ENCODE data around the gene ZACN.
"Not testable (repeated sequence)": the region's sequence is repeated elsewhere in the genome, so short reads cannot be mapped to it uniquely, and the experiment has no call there.

Gene ZACN

DNA sequence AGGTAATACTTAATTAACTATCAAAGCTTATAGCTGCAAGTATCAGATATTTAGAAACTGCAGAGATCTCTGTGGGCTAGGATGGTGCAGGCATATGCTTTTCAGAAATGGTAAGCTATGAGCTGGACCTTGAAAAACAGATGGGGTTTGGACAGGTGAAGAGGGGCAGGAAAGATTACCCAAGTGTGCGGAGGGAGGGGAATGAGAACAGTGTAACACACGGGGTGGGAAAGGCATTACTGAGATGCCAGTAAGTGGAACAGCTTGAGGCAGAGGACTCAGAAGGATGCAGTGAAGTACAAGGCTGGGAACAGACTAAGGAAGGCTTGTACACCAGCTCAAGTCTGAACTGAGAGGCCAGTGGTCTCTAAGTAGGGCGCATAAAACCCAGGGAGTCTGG, 29.7 kb upstream of the ZACN start:
- H3K27ac Mint-ChIP-seq = no peak overlapping the region

DNA sequence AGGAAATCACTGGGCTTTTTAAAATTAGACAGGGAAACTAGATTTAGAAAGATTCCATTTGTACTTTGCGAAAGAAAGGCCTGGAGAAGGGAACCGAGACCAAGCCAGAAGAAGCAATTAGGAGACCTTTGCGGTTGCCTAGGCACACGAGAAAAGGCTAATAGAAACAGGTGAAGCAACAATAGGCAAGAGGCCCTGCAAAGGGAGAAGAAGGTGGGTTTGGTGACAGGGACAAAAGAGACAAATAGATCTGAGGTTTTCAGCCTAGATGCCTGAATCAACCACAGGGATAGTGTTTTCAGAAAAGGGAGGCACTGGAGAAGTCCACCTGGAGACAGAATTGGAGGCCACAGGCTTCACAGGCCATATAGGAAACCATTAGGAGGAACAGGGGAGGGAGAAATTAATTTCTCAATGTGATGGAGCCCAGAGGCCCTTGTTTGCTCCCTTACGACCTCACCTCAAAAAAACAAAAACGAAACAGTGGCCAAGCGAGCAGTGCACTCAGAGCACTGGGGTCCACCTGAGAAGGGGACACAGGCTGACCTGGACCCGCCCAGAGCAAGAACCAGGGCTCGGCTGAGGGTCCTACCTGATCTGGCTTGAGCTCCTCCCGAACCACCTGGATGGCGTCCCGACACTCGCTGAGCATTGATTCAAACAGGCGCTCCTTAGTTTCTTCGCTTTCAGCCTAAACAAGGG, 29.0 kb upstream of the ZACN start:
- Mint-ChIP-seq H3K27me3 (no peaks in the 10 kb centered on the region), H3K4me1 (ENCODE audit: low read depth) (peaks cover 26% of the 10 kb centered on the region), H3K36me3 (ENCODE audit: low read depth) (peaks cover 66% of the 10 kb centered on the region), H3K9me3 (no peaks in the 10 kb centered on the region), H3K27ac (no peak overlapping the region), H3K4me3 (no peak overlapping the region)

More for the DNA sequence above, 29.7 kb upstream of the ZACN start:
- Mint-ChIP-seq H3K9me3 (no peaks in the 10 kb centered on the region), H3K36me3 (ENCODE audit: low read depth) (peaks cover 72% of the 10 kb centered on the region), H3K4me1 (ENCODE audit: low read depth) (peaks cover 23% of the 10 kb centered on the region), H3K4me3 (no peak overlapping the region), H3K27me3 (no peaks in the 10 kb centered on the region)

DNA sequence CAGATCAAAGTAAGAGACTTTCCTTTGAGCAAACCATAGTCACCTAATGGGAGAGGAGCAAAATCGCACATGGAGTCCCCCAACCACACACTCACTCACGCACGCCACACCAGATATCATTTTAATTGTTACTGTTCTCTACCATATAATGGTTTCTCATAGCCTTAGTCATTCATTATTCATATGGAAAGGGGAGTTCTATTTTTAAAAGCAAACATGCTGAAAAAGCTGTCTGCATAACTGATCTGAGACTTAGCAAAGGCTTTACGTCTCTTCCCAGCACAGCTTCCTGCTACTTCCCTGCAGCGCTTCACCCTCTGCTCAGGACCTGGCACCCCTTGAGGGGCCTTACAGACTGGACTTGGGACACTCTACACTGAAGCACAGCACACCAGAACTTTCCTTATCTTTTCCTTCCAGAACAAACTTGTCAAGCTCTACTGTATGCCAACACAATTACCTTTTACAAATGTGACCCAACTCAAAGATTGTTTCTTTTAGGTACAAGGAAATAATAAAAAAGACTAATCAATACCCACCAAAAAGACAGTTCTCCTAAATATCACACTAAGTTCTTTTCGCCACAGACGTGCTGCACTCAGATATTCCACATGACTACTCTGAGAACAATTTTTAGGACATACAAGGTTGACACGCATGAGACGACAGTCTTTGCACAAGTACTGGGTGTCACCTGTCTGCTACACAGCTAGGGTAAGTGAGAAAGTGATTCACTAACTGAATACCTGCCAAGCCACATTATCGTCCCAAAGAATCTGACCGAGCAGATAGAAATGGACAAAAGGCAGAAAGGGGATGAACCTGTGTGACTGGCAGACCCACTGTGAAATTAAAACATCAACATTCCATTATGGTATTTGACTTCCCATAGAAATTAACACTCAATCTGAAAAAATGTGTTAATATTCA, 28.2 kb upstream of the ZACN start:
- Mint-ChIP-seq H3K36me3 (ENCODE audit: low read depth) (peaks cover 62% of the 10 kb centered on the region), H3K27ac (peak overlapping the region; percentile 15), H3K4me3 (no peak overlapping the region), H3K4me1 (ENCODE audit: low read depth) (peaks cover 26% of the 10 kb centered on the region), H3K27me3 (no peaks in the 10 kb centered on the region), H3K9me3 (no peaks in the 10 kb centered on the region)

DNA sequence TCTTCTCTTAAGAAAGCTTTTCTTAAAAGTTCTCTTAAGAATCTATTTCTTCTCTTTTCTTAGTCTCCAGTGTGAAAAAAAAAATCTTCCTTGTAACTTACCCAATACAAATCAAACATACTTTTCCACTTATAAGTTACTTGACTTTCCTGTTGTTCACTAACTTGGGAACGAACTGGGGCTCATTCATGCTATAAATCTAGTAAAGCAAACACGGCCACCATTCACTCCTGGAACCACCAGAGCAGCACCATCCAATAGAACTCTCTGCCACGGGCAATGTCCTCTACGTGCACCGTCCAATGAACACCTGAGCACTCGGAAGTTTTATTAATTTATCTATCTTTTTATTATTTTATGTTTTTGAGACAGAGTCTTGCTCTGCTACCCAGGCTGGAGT, 27.4 kb upstream of the ZACN start:
- Mint-ChIP-seq H3K4me3 (no peak overlapping the region), H3K9me3 (no peaks in the 10 kb centered on the region), H3K36me3 (ENCODE audit: low read depth) (peaks cover 62% of the 10 kb centered on the region), H3K4me1 (ENCODE audit: low read depth) (peaks cover 26% of the 10 kb centered on the region), H3K27me3 (no peaks in the 10 kb centered on the region), H3K27ac (peak overlapping the region; percentile 57)

DNA sequence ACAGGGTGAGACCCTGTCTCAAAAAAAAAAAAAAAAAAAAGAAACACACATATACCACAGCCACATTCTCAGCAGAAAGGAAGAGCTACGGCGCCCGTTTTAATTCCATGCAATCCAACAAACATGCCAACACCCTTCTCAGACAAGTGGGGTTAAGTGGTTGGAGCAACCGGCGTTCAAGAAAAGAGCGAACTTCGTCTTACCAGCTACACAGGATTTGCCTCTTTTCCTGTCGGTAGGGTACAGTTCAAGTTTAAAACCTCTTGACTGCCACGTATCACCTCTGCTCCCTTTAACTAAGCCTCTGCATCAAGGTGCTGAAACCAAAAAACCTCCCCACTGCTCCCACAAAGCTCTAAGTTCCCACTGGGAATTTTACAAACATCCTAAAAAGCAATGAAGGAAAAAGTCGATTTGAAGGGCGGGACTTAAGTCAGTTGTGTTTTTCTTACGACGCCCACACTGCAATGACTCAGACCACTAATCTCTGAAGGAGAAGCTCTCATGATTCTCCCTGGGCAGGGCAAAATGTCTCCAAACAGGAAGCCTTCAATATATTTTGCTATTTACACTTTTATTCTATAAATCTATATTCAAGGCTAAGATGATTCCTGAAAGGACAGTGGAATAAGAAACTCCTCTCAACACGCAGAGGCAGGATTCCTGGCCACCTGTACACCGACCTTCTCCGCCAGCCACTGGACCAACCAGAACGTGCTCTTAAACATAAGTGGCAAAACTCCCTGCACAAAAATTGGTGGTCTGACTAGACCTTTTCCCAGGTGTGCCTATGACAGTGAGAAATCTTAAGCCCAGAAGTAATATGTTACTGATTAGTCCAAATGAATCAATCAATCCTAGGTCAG, 25.5 kb upstream of the ZACN start:
- Mint-ChIP-seq H3K9me3 (no peaks in the 10 kb centered on the region), H3K36me3 (ENCODE audit: low read depth) (peaks cover 65% of the 10 kb centered on the region), H3K27me3 (no peaks in the 10 kb centered on the region), H3K4me1 (ENCODE audit: low read depth) (peaks cover 26% of the 10 kb centered on the region), H3K4me3 (no peak overlapping the region), H3K27ac (peak overlapping the region; percentile 66)

DNA sequence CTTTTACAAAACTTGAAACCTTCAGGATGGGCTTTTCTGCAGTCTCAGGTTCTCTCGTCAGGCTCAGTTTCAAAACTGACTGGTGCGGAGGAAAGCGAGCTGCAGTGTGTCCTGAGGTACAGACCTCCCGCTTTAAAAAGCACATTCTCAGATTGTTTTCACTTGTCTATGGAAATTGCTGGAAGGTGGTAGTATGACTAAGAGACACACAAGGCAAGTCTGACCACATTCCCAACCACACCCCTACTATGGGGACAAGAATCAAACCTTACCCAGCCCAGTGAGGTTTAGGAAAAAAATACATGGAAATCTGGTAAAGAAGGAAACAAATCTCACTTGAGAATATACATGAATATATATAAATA, 24.9 kb upstream of the ZACN start:
- H3K27ac Mint-ChIP-seq = peak overlapping the region; percentile 13
- H3K9me3 Mint-ChIP-seq = no peaks in the 10 kb centered on the region
- H3K36me3 Mint-ChIP-seq (ENCODE audit: low read depth) = peaks cover 65% of the 10 kb centered on the region
- H3K4me1 Mint-ChIP-seq (ENCODE audit: low read depth) = peaks cover 25% of the 10 kb centered on the region
- H3K4me3 Mint-ChIP-seq = no peak overlapping the region
- no peaks in the 10 kb centered on the region for H3K27me3 Mint-ChIP-seq

DNA sequence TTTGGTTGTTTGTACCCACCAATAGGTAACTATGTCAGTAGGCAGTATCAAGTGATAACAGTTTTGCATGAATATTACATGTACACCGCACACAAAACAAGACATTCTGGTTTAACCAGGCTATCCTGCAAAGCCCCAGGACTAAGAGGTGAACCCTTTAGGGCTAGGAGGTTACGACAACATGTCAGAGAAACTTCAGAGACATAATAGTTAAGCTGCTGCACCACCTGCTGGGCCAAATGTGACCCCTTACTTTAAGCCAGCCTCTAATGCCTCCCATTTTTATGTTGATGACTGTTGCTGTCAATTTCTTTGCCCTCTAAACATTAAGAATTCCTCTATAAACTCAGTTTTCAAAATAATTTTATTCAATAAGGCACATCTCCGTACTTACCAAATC, 22.1 kb upstream of the ZACN start:
- Mint-ChIP-seq H3K36me3 (ENCODE audit: low read depth) (peaks cover 65% of the 10 kb centered on the region), H3K27me3 (no peaks in the 10 kb centered on the region), H3K4me1 (ENCODE audit: low read depth) (peaks cover 15% of the 10 kb centered on the region)

DNA sequence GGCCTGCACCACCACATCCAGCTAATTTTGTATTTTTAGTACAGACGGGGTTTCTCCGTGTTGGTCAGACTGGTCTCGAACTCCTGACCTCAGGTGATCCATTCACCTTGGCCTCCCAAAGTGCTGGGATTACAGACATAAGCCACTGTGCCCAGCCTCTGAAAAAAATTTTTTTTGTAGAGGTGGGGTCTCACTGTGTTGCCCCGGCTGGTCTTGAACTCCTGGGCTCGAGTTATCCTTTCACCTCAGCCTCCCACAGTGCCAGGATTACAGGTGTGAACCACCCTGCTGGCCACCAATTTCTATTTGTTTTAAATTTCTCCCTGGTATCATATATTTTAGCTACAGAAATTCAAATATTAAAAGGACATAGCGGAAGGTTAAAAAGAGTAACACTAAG, 20.7 kb upstream of the ZACN start:
- H3K9me3 Mint-ChIP-seq, H3K27me3 Mint-ChIP-seq, H3K4me3 Mint-ChIP-seq, H3K27ac Mint-ChIP-seq: not testable (repeated sequence)
- peaks cover 69% of the 10 kb centered on the region for H3K36me3 Mint-ChIP-seq (ENCODE audit: low read depth)
- peaks cover 13% of the 10 kb centered on the region for H3K4me1 Mint-ChIP-seq (ENCODE audit: low read depth)

More for the DNA sequence above, 22.1 kb upstream of the ZACN start:
- H3K4me3 Mint-ChIP-seq = no peak overlapping the region
- no peaks in the 10 kb centered on the region for H3K9me3 Mint-ChIP-seq
- no peak overlapping the region for H3K27ac Mint-ChIP-seq

DNA sequence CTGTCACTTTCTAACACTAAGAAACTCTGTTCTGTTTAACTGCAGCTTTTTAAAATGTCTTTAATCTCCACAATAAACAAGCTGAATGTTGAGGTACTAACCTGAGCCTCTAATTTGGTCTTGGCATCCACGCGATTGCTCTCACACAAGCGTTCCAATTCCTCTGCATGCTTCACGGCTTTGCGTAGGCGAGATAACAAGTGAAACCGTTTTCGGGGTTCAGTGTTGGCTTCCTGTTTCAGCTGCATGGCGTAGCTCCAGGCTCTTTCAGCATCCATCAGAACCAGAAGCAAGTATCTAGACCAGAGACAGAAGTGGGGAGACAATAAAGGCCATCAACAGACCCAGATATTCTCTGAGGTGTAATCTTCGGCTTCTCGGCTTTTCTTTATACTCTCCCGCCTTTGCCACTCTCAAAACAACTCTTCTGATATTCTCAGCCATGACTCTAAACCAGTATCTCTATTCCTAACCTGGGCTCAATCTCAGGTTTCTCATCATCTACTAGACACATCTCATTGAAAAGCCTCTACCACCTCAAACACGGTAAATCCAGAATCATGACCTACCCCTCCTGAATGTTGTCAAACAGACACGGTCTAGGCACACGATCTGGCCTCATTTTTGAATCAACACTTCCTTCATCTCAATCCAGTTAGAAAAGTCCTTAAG, 15.0 kb upstream of the ZACN start:
- H3K27ac Mint-ChIP-seq = peak overlapping the region; percentile 58
- H3K4me3 Mint-ChIP-seq = no peak overlapping the region
- H3K4me1 Mint-ChIP-seq (ENCODE audit: low read depth) = peaks cover 24% of the 10 kb centered on the region
- H3K36me3 Mint-ChIP-seq (ENCODE audit: low read depth) = peaks cover 80% of the 10 kb centered on the region
- H3K27me3 Mint-ChIP-seq = no peaks in the 10 kb centered on the region
- no peaks in the 10 kb centered on the region for H3K9me3 Mint-ChIP-seq

DNA sequence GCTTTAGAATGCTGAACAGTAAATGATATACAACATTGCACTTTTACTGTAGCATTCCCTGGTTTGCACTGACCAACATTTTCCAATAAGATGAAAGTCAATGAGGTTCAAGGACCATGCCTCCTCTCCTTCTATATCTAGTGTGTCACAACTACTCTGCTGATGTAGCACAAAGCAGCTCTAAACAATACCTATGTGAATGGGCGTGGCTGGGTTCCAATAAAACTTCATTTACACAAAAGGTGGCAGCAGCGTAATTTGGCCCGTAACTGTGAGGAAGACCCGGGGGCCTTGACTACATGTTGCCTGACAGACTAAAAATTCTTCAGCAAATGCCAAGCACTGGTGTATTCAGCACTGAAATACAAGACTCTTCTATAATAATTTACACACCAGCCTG, 13.2 kb upstream of the ZACN start:
- H3K4me1 Mint-ChIP-seq (ENCODE audit: low read depth) = peaks cover 33% of the 10 kb centered on the region
- H3K9me3 Mint-ChIP-seq = no peaks in the 10 kb centered on the region
- no peaks in the 10 kb centered on the region for H3K27me3 Mint-ChIP-seq
- peaks cover 71% of the 10 kb centered on the region for H3K36me3 Mint-ChIP-seq (ENCODE audit: low read depth)
- peak overlapping the region; percentile 21 for H3K27ac Mint-ChIP-seq
- no peak overlapping the region for H3K4me3 Mint-ChIP-seq

DNA sequence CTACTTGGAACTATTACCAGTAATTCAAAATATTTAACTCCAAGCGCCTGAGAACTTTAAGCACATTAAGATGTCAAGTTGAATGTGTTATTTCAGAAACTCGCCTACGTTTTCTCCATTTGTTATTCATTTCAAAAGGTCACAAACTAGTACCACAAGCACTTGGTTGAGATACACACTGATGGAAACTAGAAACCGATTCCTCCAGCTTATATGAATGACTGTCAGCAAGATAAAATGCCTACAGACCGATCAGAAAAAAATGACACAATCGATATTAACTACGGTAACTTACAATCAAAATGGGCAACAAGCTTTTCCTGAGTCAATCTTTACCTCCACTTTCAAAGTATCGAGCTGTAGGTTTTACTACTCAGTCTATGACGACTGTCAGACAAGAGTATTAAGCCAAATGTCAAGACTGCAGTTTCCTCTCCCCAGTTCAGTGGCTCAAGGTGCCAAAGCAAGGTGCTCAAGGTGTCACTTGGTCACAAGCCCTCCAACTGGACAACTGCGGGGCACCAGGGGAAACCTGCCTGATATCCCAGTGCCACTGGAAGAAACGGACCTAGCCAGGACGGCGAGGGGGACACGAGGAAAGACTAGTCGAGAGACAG, 7.3 kb upstream of the ZACN start:
- Mint-ChIP-seq H3K9me3 (no peaks in the 10 kb centered on the region), H3K4me1 (ENCODE audit: low read depth) (peaks cover 51% of the 10 kb centered on the region), H3K4me3 (peak overlapping the region; percentile 97), H3K27ac (peak overlapping the region; percentile 99), H3K27me3 (peaks cover 28% of the 10 kb centered on the region), H3K36me3 (ENCODE audit: low read depth) (peaks cover 23% of the 10 kb centered on the region)

DNA sequence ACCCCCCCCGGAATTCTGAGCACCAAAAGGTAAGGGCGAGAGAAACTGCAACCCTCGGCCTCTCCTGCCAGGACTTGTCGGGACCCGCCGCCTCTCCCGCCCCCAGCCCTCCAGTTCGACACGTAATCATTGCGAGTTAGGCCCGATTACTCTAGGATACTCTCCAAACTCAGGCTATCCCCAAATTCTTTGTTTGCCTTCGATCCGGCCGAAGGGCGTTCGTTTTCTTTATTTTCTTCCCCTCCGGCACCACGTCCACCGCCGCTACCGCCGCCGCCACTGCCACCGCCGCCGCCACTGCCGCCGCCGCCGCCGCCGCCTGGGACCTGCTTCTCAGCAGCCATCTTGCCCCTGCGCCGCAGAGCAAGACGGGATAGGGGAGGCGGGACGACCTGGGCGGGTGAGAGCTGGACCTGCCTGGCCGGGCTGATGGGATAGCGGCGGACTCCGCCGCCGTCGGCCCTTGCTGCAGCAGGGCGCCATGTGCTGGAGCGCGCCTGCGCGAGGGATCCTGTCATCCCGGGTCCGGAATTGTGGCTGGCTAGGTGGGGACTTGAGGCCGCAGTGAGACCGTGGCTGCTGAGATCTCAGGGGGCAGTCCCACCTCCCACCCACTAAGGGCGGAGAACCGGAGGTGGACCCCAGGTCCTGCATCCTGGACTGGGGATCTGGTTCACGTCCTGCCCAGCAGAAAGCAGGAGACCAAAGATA, 6.7 kb upstream of the ZACN start, which contains the start of gene SRP68:
SRP68 (minus strand) TSS at position 370 of the 711 bp plus-strand sequence; CDS start at position 344, 26 bp downstream.
- Mint-ChIP-seq H3K36me3 (ENCODE audit: low read depth) (peaks cover 18% of the 10 kb centered on the region), H3K27me3 (peaks cover 35% of the 10 kb centered on the region), H3K4me1 (ENCODE audit: low read depth) (peaks cover 55% of the 10 kb centered on the region), H3K9me3 (no peaks in the 10 kb centered on the region), H3K27ac (peak within 1 kb of the TSS; percentile 99), H3K4me3 (peak within 1 kb of the TSS; percentile 97)
